RWPE1 (cell line): Measurements from ENCODE around the gene OSBPL8.
A peak's percentile ranks its signal among the peaks of the same experiment; 100 is the strongest.

Experiments
- CTCF ChIA-PET: fragments of 350-600 bp; sonication (Branson Sonifier 250); formaldehyde crosslinking; extraction: SDS; loops from one replicate; lab custom pipeline; 2021; lab: Yijun Ruan, JAX
- POLR2A ChIA-PET: fragments of 400-600 bp; formaldehyde crosslinking; extraction: SDS; loops from one replicate; lab custom pipeline; 2020; ENCODE audit warnings: antibody characterized with exemption; ENCODE audit not compliant: low non-redundant PET; lab: Yijun Ruan, JAX
- DNase-seq: peaks from one replicate; pipeline ENCODE4 v3.0.0; 2012; ENCODE audit warnings: low spot score
- H3K27ac ChIP-seq: fragments of 450-650 bp; 2 replicates; pipeline ENCODE4 v1.5.1; 2017
- CTCF ChIP-seq: fragments of 450-650 bp; conservative IDR thresholded peaks from 2 replicates; pipeline ENCODE4 v1.5.1; 2017; ENCODE audit warnings: low read depth, mild to moderate bottlenecking

OSBPL8 gene, protein sequence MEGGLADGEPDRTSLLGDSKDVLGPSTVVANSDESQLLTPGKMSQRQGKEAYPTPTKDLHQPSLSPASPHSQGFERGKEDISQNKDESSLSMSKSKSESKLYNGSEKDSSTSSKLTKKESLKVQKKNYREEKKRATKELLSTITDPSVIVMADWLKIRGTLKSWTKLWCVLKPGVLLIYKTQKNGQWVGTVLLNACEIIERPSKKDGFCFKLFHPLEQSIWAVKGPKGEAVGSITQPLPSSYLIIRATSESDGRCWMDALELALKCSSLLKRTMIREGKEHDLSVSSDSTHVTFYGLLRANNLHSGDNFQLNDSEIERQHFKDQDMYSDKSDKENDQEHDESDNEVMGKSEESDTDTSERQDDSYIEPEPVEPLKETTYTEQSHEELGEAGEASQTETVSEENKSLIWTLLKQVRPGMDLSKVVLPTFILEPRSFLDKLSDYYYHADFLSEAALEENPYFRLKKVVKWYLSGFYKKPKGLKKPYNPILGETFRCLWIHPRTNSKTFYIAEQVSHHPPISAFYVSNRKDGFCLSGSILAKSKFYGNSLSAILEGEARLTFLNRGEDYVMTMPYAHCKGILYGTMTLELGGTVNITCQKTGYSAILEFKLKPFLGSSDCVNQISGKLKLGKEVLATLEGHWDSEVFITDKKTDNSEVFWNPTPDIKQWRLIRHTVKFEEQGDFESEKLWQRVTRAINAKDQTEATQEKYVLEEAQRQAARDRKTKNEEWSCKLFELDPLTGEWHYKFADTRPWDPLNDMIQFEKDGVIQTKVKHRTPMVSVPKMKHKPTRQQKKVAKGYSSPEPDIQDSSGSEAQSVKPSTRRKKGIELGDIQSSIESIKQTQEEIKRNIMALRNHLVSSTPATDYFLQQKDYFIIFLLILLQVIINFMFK

GRCh38 chr12:76559400-76560085, at the start of gene OSBPL8:
Gene OSBPL8, minus strand, starts transcription at chr12:76559771. Its CDS starts 72,220 bp downstream, at chr12:76487551.
- DNase-seq, result peak; percentile 94
- ChIA-PET POLR2A (interaction anchor here (0.6 kb wide), 1 partner anchor 29 kb away, joined by 6 read pairs; no protein-coding TSS in a partner anchor), CTCF (no interaction called here)
- peak; percentile 18; the same call in 1 of the 2 replicates for TF ChIP-seq CTCF
- peak within 1 kb of the TSS; percentile 85 for H3K27ac ChIP-seq

GRCh38 chr12:76608070-76608469, 48.5 kb upstream of the OSBPL8 start:
- ChIA-PET CTCF (no interaction called here), POLR2A (no interaction called here)
- no peak overlapping the region for H3K27ac ChIP-seq
- no peak for DNase-seq
- TF ChIP-seq CTCF, result no peak

DNA sequence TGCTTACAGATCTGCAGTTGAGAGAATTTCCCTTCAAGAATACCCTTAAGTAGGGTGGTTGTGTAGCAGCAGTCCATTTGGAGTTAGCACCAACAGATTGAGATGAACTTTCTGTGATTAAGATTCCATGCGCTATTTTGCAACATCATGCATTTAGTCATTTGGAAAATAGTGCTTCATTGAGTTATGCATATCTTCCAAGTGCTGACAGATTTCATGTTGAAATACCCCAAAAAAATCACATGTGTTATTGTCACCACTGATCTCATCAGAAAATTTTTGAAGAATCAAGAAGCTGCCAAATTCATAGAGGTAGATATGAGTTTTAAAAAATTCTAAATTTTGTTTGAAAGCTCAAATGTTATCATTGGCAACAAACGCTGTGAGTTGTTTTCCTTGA, 35.5 kb upstream of the OSBPL8 start:
- ChIA-PET CTCF (no interaction called here), POLR2A (no interaction called here)
- no peak overlapping the region for H3K27ac ChIP-seq
- TF ChIP-seq CTCF, result no peak
- no peak for DNase-seq

- no peak for DNase-seq
- CTCF ChIA-PET, result no interaction called here
- H3K27ac ChIP-seq, result no peak overlapping the region
- POLR2A ChIA-PET, result no interaction called here
- no peak for TF ChIP-seq CTCF
Observed at GRCh38 chr12:76591476-76591875, 31.9 kb upstream of the OSBPL8 start.

GRCh38 chr12:76590131-76590530, 30.6 kb upstream of the OSBPL8 start:
- TF ChIP-seq CTCF, result no peak
- ChIA-PET CTCF (no interaction called here), POLR2A (no interaction called here)
- no peak overlapping the region for H3K27ac ChIP-seq
- no peak for DNase-seq
